Fibroblast of pulmonary artery (primary cell): ENCODE results near the gene ERBB2.
"Not testable (repeated sequence)": the region's sequence is repeated elsewhere in the genome, so short reads cannot be mapped to it uniquely, and the experiment has no call there.

Experiments used
- DNase-seq: peaks from one replicate; pipeline ENCODE4 v3.0.0-alpha.2; 2010; ENCODE audit warnings: low read depth
- H3K4me3 ChIP-seq: replicated peaks from 2 replicates; pipeline ENCODE4 v1.5.1; 2011; ENCODE audit warnings: low read depth, mild to moderate bottlenecking, control low read depth, low read length, moderate library complexity
- TF ChIP-seq, protein P1 (sequence below): IDR thresholded peaks from 2 replicates; pipeline ENCODE4 v1.5.1; 2011; ENCODE audit warnings: mild to moderate bottlenecking, control low read depth, low read length, inconsistent platforms; ENCODE audit errors: missing control alignments

The ERBB2 gene

DNA sequence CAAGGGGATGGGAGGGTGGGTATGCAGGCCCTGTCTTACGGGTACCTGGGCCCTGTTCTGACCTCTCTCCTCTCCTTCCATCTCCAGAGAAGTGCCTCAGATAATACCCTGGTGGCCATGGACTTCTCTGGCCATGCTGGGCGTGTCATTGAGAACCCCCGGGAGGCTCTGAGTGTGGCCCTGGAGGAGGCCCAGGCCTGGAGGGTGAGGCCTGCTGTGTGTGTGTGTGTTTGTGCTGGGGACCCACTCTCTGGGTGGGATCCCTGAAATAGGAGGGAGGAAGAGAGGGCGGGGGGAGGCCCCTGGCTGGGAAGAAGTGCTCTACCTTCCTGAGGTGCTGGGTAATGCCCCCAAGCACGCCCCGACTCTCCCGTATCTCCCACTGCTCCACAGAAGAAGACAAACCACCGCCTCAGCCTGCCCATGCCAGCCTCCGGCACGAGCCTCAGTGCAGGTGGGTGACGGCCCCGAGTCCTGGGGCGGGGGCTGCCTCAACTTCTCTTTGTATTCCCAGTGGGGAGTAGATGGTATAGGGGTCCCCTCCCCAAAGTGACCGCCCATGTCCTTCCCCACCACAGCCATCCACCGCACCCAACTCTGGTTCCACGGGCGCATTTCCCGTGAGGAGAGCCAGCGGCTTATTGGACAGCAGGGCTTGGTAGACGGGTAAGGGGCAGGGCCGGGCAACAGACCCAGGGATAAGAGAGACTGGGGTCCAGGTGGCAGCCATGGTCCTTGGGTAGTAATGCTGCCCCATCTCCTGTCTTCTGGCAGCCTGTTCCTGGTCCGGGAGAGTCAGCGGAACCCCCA, 45.7 kb downstream of the ERBB2 start:
- TF ChIP-seq, protein P1, sequence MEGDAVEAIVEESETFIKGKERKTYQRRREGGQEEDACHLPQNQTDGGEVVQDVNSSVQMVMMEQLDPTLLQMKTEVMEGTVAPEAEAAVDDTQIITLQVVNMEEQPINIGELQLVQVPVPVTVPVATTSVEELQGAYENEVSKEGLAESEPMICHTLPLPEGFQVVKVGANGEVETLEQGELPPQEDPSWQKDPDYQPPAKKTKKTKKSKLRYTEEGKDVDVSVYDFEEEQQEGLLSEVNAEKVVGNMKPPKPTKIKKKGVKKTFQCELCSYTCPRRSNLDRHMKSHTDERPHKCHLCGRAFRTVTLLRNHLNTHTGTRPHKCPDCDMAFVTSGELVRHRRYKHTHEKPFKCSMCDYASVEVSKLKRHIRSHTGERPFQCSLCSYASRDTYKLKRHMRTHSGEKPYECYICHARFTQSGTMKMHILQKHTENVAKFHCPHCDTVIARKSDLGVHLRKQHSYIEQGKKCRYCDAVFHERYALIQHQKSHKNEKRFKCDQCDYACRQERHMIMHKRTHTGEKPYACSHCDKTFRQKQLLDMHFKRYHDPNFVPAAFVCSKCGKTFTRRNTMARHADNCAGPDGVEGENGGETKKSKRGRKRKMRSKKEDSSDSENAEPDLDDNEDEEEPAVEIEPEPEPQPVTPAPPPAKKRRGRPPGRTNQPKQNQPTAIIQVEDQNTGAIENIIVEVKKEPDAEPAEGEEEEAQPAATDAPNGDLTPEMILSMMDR: no peak
- no peak for DNase-seq

DNA sequence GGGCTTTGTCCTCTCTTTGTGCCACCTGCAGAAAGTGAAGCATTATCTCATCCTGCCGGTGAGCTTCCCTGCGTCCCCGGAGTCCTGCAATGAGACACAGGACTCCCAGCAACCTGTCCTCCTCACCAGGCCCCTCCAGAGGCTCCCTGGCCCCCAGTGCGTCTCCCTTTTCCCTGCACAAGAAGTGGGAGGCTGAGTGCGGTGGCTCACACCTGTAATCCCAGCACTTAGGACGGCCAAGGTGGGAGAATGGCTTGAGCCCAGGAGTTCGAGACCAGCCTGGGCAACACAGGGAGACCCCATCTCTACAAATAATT, 46.2 kb downstream of the ERBB2 start:
- H3K4me3 ChIP-seq: no peak overlapping the region
- TF ChIP-seq, protein P1: no peak
- no peak for DNase-seq

More for the DNA sequence above, 45.7 kb downstream of the ERBB2 start:
- H3K4me3 ChIP-seq: no peak overlapping the region

DNA sequence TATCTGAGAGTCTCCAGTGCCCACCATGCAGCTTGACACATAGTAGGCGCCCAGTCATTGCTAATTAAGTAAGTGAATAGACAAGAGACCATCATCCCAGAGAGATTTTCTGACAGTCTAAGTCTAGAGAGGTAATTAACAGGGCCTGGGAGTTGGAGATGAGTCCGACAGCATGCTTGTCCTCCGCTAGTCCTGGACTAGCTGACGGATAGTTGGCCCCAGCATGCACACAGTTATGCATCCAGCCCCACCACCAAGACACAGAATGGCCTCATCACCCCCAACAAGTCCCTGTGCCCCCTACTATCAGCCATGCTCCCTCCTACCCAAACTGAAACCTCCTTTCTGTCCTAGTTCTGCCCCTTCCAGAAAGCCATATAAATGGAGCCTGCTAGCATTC, 47.9 kb downstream of the ERBB2 start:
- TF ChIP-seq, protein P1: no peak
- no peak for DNase-seq
- H3K4me3 ChIP-seq: no peak overlapping the region

DNA sequence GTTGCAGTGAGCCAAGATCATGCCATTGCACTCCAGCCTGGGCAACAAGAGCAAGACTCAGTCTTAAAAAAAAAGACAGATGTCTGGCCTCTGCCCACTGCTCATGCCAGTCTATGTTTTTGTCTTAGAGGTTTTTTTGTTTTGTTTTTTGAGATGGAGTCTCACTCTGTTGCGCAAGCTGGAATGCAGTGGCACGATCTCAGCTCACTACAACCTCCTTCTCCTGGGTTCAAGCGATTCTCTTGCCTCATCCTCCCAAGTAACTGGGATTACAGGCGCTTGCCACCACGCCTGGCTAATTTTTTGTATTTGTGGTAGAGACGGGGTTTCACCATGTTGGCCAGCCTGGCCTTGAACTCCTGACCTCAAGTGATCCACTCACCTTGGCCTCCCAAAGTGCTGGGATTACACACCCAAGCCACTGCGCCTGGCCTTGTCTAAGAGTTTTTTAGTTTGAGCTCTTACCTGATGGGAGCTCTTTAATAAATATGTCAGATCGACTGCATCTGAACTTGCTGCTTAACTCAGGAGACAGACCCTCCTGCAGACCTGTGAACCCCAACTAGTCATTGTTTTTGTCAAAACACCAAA, 48.7 kb downstream of the ERBB2 start:
- not testable (repeated sequence) for DNase-seq, H3K4me3 ChIP-seq

DNA sequence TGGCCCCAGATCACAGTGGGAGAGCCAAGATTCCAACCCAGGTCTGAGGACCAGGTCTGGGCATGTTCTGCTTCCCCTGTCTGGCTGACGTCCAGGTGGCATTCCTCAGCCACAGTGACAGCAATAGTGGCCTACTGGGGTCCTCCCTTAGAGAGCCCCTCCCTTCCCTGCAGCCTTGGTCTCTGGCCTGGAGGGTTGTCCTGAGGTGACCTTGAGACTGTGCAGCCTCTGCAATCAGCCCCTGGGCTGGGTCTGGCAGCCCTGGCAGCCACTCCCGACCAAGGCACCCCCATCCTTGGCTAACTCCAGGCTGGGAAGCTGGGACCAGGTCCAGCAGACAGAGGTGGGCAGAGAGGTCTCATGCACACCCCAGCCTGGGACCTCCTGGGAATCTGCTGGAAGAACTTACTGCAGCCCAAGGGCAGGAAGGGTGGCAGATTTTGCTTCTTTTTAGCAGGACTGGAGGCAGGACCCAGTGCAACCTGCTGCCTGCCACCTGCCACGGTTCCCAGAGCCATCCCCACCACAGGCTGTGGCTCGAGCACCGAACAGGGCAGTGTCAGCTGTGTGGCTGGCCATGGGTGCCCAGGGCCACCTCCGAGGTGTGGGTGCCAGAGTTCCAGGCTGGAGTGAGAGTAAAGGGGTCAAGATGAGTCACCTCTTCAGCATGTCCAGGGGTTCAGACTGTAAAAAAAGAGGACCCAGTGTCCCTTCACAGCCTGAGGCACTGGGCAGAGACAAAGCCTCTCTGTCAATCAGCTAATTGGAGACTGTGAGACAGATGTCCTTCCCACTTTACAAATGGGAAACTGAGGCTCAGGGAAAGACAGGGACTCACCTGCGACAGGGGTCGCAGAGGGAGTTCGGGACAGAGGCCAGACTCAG, 50.5 kb downstream of the ERBB2 start:
- TF ChIP-seq, protein P1: no peak
- no peak for DNase-seq
- no peak overlapping the region for H3K4me3 ChIP-seq

DNA sequence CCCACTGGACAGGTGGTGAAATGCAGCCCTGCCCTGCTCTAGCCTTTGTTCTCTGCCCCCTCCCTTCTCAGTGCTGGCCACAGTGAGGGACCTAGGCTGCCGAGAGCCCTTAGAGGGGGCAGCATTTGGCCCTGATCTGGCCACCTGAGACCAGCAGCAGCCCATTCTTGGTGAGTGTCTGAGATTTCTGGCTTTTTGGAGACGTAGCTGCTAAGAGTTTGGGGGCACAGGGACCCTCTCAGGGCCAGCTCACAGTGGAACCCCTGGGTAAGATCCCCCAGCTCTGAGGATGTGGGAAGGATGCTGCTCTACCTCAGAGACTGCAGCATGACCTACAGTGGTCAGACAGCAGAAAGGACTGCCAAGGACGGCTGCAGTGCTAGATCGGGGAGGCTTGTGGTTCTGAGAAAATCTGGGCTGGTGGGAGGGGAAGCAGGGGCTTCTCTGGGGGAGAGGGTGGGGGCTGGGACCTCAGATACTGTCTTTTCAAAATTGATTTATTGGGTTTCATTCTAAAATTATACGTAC, 51.2 kb downstream of the ERBB2 start:
- DNase-seq: no peak
- TF ChIP-seq, protein P1: no peak
- H3K4me3 ChIP-seq: no peak overlapping the region

DNA sequence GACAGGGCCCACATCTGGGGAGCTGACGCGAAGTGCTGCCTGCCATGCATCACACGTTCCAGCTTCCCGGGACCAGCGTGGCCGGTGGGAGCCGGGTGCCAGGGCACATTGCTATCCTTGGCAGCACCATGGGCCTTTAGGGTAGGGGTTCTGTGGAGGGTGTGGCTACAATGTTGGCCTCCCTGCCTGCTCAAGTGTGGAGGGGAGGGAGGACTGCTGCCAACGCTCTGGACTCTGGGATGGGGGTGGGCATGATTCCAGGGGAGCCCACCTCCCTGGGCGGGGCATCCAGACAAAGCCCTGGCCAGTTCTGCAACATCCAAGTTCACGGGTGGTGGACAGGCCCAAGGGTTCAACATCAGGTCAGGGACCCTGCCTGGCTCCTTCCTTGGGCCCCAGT, 51.8 kb downstream of the ERBB2 start:
- TF ChIP-seq, protein P1: no peak
- DNase-seq: no peak
- no peak overlapping the region for H3K4me3 ChIP-seq
